Measurements from ENCODE around the gene CLDN12.
A peak's percentile ranks its signal among the peaks of the same experiment; 100 is the strongest.

CLDN12 gene

GRCh38 chr7:90403174-90404113 is at the start of gene CLDN12:
Gene CLDN12, plus strand, starts transcription at chr7:90403461. Its CDS starts 9,216 bp downstream, at chr7:90412677.
- peak within 1 kb of the TSS; percentile 62 to 96 (median 92); a peak in 21 of 22 replicates for H3K27ac ChIP-seq
- no peaks in the 10 kb centered on the region for H4K20me1 ChIP-seq
- peaks cover 19 to 42% (median 35%) of the 10 kb centered on the region in 10 experiments for H3K4me1 ChIP-seq
- peaks cover 0 to 31% (median 7%) of the 10 kb centered on the region in 11 experiments; a peak in 15 of 22 replicates for H3K36me3 ChIP-seq
- peak within 1 kb of the TSS; percentile 57 to 70 (median 64) for H3K4me3 ChIP-seq
- peak; percentile 63 to 99 (median 97); a peak in 21 of 22 replicates for TF ChIP-seq Cebpa-rat (IDR thresholded peaks at IDR 0.05)
- no peaks in the 10 kb centered on the region for H3K27me3 ChIP-seq
- peaks cover 3 to 7% (median 6%) of the 10 kb centered on the region in 11 experiments; a peak in 17 of 22 replicates for H3K9me3 ChIP-seq (replicated peaks in 1 of 11)
- H3K9ac ChIP-seq, result peak within 1 kb of the TSS; percentile 74 to 86 (median 84)
- peak within 1 kb of the TSS; percentile 67 to 90 (median 82) for H3K4me2 ChIP-seq

- no peaks in the 10 kb centered on the region for H3K4me1 ChIP-seq
- no peak for TF ChIP-seq Cebpa-rat (IDR thresholded peaks at IDR 0.05)
- H3K9ac ChIP-seq, result no peak overlapping the region
- no peak overlapping the region for H3K27ac ChIP-seq
- no peak overlapping the region for H3K4me2 ChIP-seq
- H3K4me3 ChIP-seq, result no peak overlapping the region
- H3K27me3 ChIP-seq, result no peaks in the 10 kb centered on the region
- peaks cover 14 to 32% (median 20%) of the 10 kb centered on the region in 11 experiments; a peak in 21 of 22 replicates for H3K9me3 ChIP-seq (replicated peaks in 1 of 11)
- H3K36me3 ChIP-seq, result peaks cover 81 to 96% (median 89%) of the 10 kb centered on the region in 11 experiments
- no peaks in the 10 kb centered on the region for H4K20me1 ChIP-seq
These were observed 19.8 kb upstream of the CLDN12 start for GRCh38 chr7:90383422-90383821.

GRCh38 chr7:90383861-90384260 is 19.4 kb upstream of the CLDN12 start:
- Histone ChIP-seq H3K4me1 (no peaks in the 10 kb centered on the region), H3K9me3 (replicated peaks in 1 of 11) (peaks cover 14 to 29% (median 19%) of the 10 kb centered on the region in 11 experiments; a peak in 21 of 22 replicates), H3K4me2 (no peak overlapping the region), H3K9ac (no peak overlapping the region), H3K36me3 (peaks cover 77 to 92% (median 84%) of the 10 kb centered on the region in 11 experiments), H3K4me3 (no peak overlapping the region), H4K20me1 (no peaks in the 10 kb centered on the region), H3K27me3 (no peaks in the 10 kb centered on the region), H3K27ac (no peak overlapping the region)
- TF ChIP-seq Cebpa-rat (IDR thresholded peaks at IDR 0.05), result no peak

GRCh38 chr7:90384433-90384832 is 18.8 kb upstream of the CLDN12 start:
- no peak overlapping the region for H3K9ac ChIP-seq
- H3K9me3 ChIP-seq (replicated peaks in 1 of 11), result peaks cover 13 to 24% (median 16%) of the 10 kb centered on the region in 11 experiments; a peak in 21 of 22 replicates
- TF ChIP-seq Cebpa-rat (IDR thresholded peaks at IDR 0.05), result no peak
- H3K36me3 ChIP-seq, result peaks cover 71 to 89% (median 79%) of the 10 kb centered on the region in 11 experiments
- no peaks in the 10 kb centered on the region for H3K27me3 ChIP-seq
- no peaks in the 10 kb centered on the region for H3K4me1 ChIP-seq
- H3K4me3 ChIP-seq, result no peak overlapping the region
- H3K27ac ChIP-seq, result no peak overlapping the region
- no peak overlapping the region for H3K4me2 ChIP-seq
- no peaks in the 10 kb centered on the region for H4K20me1 ChIP-seq

- H3K27me3 ChIP-seq, result no peaks in the 10 kb centered on the region
- peaks cover 0 to 11% (median 0%) of the 10 kb centered on the region in 11 experiments; a peak in 1 of 22 replicates for H3K9me3 ChIP-seq (replicated peaks in 1 of 11)
- H3K36me3 ChIP-seq, result peaks cover 44 to 64% (median 52%) of the 10 kb centered on the region in 11 experiments
- H3K4me1 ChIP-seq, result no peaks in the 10 kb centered on the region
- no peak overlapping the region for H3K4me3 ChIP-seq
- H3K27ac ChIP-seq, result no peak overlapping the region
- no peaks in the 10 kb centered on the region for H4K20me1 ChIP-seq
- H3K9ac ChIP-seq, result no peak overlapping the region
- TF ChIP-seq Cebpa-rat (IDR thresholded peaks at IDR 0.05), result no peak
- H3K4me2 ChIP-seq, result no peak overlapping the region
These were observed 15.6 kb upstream of the CLDN12 start for GRCh38 chr7:90387470-90388240.

GRCh38 chr7:90390926-90391325 is 12.3 kb upstream of the CLDN12 start:
- H3K9ac ChIP-seq, result no peak overlapping the region
- peaks cover 0 to 11% (median 0%) of the 10 kb centered on the region in 11 experiments; a peak in 1 of 22 replicates for H3K9me3 ChIP-seq (replicated peaks in 1 of 11)
- no peak overlapping the region for H3K4me2 ChIP-seq
- no peaks in the 10 kb centered on the region for H3K4me1 ChIP-seq
- H4K20me1 ChIP-seq, result no peaks in the 10 kb centered on the region
- H3K27ac ChIP-seq, result no peak overlapping the region
- no peaks in the 10 kb centered on the region for H3K27me3 ChIP-seq
- peaks cover 15 to 35% (median 22%) of the 10 kb centered on the region in 11 experiments for H3K36me3 ChIP-seq
- H3K4me3 ChIP-seq, result no peak overlapping the region
- no peak for TF ChIP-seq Cebpa-rat (IDR thresholded peaks at IDR 0.05)

- Histone ChIP-seq H3K4me1 (no peaks in the 10 kb centered on the region), H3K27ac (no peak overlapping the region), H3K36me3 (peaks cover 9 to 30% (median 16%) of the 10 kb centered on the region in 11 experiments; a peak in 20 of 22 replicates), H3K27me3 (no peaks in the 10 kb centered on the region), H3K9ac (no peak overlapping the region), H3K4me2 (no peak overlapping the region), H3K9me3 (replicated peaks in 1 of 11) (peaks cover 0 to 11% (median 0%) of the 10 kb centered on the region in 11 experiments; a peak in 1 of 22 replicates), H3K4me3 (no peak overlapping the region), H4K20me1 (no peaks in the 10 kb centered on the region)
- TF ChIP-seq Cebpa-rat (IDR thresholded peaks at IDR 0.05), result no peak
These were observed 11.8 kb upstream of the CLDN12 start for GRCh38 chr7:90391488-90391887.

GRCh38 chr7:90396420-90396819 is 6.8 kb upstream of the CLDN12 start:
- H3K9me3 ChIP-seq (replicated peaks in 1 of 11), result peaks cover 8 to 25% (median 12%) of the 10 kb centered on the region in 11 experiments; a peak in 17 of 22 replicates
- no peak overlapping the region for H3K9ac ChIP-seq
- peaks cover 0 to 1% (median 0%) of the 10 kb centered on the region in 10 experiments; a peak in 2 of 20 replicates for H3K4me1 ChIP-seq
- TF ChIP-seq Cebpa-rat (IDR thresholded peaks at IDR 0.05), result no peak
- H4K20me1 ChIP-seq, result no peaks in the 10 kb centered on the region
- H3K4me3 ChIP-seq, result no peak overlapping the region
- H3K36me3 ChIP-seq, result peaks cover 0 to 14% (median 4%) of the 10 kb centered on the region in 11 experiments; a peak in 9 of 22 replicates
- H3K4me2 ChIP-seq, result no peak overlapping the region
- no peak overlapping the region for H3K27ac ChIP-seq
- no peaks in the 10 kb centered on the region for H3K27me3 ChIP-seq
